ENCODE results near the gene ADAMTSL2.

DNA sequence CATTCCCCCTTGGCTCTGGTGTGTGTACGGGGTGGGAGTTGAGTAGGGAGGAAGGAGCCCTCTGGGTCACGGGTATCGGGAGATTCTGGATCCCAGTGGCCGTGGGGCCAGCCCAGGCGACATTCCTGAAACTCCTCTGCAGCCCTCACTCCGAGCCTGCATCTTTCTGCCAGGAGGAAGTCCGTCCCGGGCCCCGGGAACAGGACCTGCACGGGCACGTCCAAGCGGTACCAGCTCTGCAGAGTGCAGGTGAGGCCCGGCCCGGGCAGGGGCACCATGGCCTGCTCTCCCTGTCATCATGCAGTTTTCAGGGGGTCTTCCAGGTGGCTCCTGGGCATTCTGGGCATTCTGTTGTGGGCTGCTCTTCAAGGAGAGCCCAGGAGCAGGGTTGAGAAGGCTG is 3.7 kb downstream of the ADAMTSL2 start:
- TF ChIP-seq RAD21 (IDR thresholded peaks at IDR 0.05; ENCODE audit: low read length) = no peak
- TF ChIP-seq, protein P1, sequence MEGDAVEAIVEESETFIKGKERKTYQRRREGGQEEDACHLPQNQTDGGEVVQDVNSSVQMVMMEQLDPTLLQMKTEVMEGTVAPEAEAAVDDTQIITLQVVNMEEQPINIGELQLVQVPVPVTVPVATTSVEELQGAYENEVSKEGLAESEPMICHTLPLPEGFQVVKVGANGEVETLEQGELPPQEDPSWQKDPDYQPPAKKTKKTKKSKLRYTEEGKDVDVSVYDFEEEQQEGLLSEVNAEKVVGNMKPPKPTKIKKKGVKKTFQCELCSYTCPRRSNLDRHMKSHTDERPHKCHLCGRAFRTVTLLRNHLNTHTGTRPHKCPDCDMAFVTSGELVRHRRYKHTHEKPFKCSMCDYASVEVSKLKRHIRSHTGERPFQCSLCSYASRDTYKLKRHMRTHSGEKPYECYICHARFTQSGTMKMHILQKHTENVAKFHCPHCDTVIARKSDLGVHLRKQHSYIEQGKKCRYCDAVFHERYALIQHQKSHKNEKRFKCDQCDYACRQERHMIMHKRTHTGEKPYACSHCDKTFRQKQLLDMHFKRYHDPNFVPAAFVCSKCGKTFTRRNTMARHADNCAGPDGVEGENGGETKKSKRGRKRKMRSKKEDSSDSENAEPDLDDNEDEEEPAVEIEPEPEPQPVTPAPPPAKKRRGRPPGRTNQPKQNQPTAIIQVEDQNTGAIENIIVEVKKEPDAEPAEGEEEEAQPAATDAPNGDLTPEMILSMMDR (IDR thresholded peaks at IDR 0.05) = no peak
- TF ChIP-seq EP300 (IDR thresholded peaks at IDR 0.05; ENCODE audit: borderline replicate concordance in 1 of 2, low read depth in 1 of 2, low read length in 1 of 2) = no peak
- TF ChIP-seq POLR2AphosphoS5 (IDR thresholded peaks at IDR 0.05; ENCODE audit: low read depth, low read length) = no peak

Data from SK-N-SH (cell line).